ENCODE results near the gene FNBP1L. TPM values are rescaled to one million over a fixed set of nuclear protein-coding genes. Genes with fewer than 3 reads are reported as not detected.

The FNBP1L gene
- polyA plus RNA-seq, 1 of the 3 experiments (the other 2 are of a cell fraction): 16.5 TPM

DNA sequence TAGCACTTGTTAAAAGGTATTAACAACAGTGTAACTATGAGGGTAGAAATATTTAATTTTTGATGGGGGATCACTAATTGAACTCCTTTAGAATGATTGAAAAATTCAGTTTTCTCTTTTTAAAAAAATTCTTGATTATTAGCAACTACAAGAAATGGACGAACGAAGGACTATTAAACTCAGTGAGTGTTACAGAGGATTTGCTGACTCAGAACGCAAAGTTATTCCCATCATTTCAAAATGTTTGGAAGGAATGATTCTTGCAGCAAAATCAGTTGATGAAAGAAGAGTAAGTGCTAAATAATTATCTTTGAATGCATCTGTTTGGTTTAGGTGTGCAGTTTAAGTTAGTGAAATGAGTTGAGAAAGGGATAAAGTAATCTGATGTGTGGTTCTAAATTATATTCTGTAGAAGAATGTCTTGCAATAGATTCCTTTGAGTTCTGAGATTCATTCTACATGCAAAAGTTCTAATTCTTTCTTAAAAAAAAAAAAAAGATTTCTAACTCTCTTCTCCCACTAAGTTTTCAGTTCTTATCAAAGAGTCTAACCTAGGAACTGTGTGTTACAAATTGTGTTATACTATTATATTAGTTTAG, 85.0 kb downstream of the FNBP1L start:
- H3K9ac ChIP-seq: no peak overlapping the region
- no peak overlapping the region for H3K4me2 ChIP-seq
- H3K36me3 ChIP-seq (replicated peaks in 1 of 2; ENCODE audit: control insufficient read depth in 1 of 2, insufficient read depth in 2 of 2, low read length in 1 of 2): peaks cover 50 to 59% of the 10 kb centered on the region in 2 experiments
- no peak overlapping the region for H3K4me3 ChIP-seq (ENCODE audit: low read depth in 2 of 2, low read length in 1 of 2)
- H3K9me3 ChIP-seq: no peaks in the 10 kb centered on the region
- no peak for DNase-seq
- peaks cover 6 to 10% of the 10 kb centered on the region in 2 experiments; a peak in 3 of 4 replicates for H3K4me1 ChIP-seq (ENCODE audit: control insufficient read depth in 1 of 2, insufficient read depth in 2 of 2, low read depth in 1 of 2, low read length in 1 of 2)
- POLR2A ChIA-PET: no interaction called here
- H3K27ac ChIP-seq (ENCODE audit: low read depth in 2 of 2, low read length in 1 of 2): no peak overlapping the region
- TF ChIP-seq FOXJ3 (CRISPR knock-in tag; IDR thresholded peaks at IDR 0.05) (no peak), JUND (IDR thresholded peaks at IDR 0.05) (no peak), TCF12 (IDR thresholded peaks at IDR 0.05) (no peak), GABPA (IDR thresholded peaks at IDR 0.05; ENCODE audit: low read depth) (no peak), MEF2A (IDR thresholded peaks at IDR 0.05; ENCODE audit: borderline replicate concordance, low read depth) (no peak), SMC3 (IDR thresholded peaks at IDR 0.05; ENCODE audit: low read depth, low read length) (no peak), SIN3A (IDR thresholded peaks at IDR 0.05; ENCODE audit: borderline replicate concordance, low read depth, low read length) (no peak), FOXM1 (IDR thresholded peaks at IDR 0.05; ENCODE audit: low read depth) (no peak), RCOR1 (IDR thresholded peaks at IDR 0.05; ENCODE audit: low read length) (no peak), ELF1 (IDR thresholded peaks at IDR 0.05) (no peak), YY1 (IDR thresholded peaks at IDR 0.05; ENCODE audit: low read depth) (no peak), FOSL2 (IDR thresholded peaks at IDR 0.05; ENCODE audit: borderline replicate concordance, low read depth) (no peak), GATA2 (CRISPR knock-in tag; IDR thresholded peaks at IDR 0.05) (no peak)
- TF ChIP-seq, protein P1, sequence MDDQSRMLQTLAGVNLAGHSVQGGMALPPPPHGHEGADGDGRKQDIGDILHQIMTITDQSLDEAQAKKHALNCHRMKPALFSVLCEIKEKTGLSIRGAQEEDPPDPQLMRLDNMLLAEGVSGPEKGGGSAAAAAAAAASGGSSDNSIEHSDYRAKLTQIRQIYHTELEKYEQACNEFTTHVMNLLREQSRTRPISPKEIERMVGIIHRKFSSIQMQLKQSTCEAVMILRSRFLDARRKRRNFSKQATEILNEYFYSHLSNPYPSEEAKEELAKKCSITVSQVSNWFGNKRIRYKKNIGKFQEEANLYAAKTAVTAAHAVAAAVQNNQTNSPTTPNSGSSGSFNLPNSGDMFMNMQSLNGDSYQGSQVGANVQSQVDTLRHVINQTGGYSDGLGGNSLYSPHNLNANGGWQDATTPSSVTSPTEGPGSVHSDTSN (IDR thresholded peaks at IDR 0.05): no peak
- TF ChIP-seq, protein P2, sequence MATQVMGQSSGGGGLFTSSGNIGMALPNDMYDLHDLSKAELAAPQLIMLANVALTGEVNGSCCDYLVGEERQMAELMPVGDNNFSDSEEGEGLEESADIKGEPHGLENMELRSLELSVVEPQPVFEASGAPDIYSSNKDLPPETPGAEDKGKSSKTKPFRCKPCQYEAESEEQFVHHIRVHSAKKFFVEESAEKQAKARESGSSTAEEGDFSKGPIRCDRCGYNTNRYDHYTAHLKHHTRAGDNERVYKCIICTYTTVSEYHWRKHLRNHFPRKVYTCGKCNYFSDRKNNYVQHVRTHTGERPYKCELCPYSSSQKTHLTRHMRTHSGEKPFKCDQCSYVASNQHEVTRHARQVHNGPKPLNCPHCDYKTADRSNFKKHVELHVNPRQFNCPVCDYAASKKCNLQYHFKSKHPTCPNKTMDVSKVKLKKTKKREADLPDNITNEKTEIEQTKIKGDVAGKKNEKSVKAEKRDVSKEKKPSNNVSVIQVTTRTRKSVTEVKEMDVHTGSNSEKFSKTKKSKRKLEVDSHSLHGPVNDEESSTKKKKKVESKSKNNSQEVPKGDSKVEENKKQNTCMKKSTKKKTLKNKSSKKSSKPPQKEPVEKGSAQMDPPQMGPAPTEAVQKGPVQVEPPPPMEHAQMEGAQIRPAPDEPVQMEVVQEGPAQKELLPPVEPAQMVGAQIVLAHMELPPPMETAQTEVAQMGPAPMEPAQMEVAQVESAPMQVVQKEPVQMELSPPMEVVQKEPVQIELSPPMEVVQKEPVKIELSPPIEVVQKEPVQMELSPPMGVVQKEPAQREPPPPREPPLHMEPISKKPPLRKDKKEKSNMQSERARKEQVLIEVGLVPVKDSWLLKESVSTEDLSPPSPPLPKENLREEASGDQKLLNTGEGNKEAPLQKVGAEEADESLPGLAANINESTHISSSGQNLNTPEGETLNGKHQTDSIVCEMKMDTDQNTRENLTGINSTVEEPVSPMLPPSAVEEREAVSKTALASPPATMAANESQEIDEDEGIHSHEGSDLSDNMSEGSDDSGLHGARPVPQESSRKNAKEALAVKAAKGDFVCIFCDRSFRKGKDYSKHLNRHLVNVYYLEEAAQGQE (IDR thresholded peaks at IDR 0.05; ENCODE audit: low read depth, low read length): no peak
- TF ChIP-seq, protein P3, sequence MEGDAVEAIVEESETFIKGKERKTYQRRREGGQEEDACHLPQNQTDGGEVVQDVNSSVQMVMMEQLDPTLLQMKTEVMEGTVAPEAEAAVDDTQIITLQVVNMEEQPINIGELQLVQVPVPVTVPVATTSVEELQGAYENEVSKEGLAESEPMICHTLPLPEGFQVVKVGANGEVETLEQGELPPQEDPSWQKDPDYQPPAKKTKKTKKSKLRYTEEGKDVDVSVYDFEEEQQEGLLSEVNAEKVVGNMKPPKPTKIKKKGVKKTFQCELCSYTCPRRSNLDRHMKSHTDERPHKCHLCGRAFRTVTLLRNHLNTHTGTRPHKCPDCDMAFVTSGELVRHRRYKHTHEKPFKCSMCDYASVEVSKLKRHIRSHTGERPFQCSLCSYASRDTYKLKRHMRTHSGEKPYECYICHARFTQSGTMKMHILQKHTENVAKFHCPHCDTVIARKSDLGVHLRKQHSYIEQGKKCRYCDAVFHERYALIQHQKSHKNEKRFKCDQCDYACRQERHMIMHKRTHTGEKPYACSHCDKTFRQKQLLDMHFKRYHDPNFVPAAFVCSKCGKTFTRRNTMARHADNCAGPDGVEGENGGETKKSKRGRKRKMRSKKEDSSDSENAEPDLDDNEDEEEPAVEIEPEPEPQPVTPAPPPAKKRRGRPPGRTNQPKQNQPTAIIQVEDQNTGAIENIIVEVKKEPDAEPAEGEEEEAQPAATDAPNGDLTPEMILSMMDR (IDR thresholded peaks at IDR 0.05): no peak
- H4K20me1 ChIP-seq (ENCODE audit: insufficient read depth): no peaks in the 10 kb centered on the region
- 0 out of 2 replicates have a peak, but pooled peaks cover 3% of the 10 kb centered on the region for H3K9me2 ChIP-seq
- H2AFZ ChIP-seq (ENCODE audit: low read depth): no peak overlapping the region
- H3K27me3 ChIP-seq (ENCODE audit: insufficient read depth): no peaks in the 10 kb centered on the region
- peaks cover 25% of the 10 kb centered on the region for H3F3A ChIP-seq (replicated peaks; ENCODE audit: insufficient read depth)
- CTCF ChIA-PET: interaction anchor here (1.1 to 1.8 kb wide), 2 partner anchors 20 kb away, joined by 3 to 4 read pairs; no protein-coding TSS in a partner anchor
- peaks cover 9% of the 10 kb centered on the region; the same call in 1 of the 2 replicates for H3K79me2 ChIP-seq (ENCODE audit: insufficient read depth)
- WGBS (ENCODE audit: low lambda C conversion rate): 95% methylated on average over 3 of the region's 3 CpGs

Data from SK-N-SH (cell line).